Superior temporal gyrus (tissue), 1 donor: ENCODE results near the gene MARCHF2.
A peak's percentile ranks its signal among the peaks of the same experiment; 100 is the strongest.

ENCODE experiments used
- DNase-seq: peaks from one replicate; pipeline ENCODE4 v3.0.0-alpha.2; 2016; ENCODE audit errors: extremely low spot score

MARCHF2 gene

DNA sequence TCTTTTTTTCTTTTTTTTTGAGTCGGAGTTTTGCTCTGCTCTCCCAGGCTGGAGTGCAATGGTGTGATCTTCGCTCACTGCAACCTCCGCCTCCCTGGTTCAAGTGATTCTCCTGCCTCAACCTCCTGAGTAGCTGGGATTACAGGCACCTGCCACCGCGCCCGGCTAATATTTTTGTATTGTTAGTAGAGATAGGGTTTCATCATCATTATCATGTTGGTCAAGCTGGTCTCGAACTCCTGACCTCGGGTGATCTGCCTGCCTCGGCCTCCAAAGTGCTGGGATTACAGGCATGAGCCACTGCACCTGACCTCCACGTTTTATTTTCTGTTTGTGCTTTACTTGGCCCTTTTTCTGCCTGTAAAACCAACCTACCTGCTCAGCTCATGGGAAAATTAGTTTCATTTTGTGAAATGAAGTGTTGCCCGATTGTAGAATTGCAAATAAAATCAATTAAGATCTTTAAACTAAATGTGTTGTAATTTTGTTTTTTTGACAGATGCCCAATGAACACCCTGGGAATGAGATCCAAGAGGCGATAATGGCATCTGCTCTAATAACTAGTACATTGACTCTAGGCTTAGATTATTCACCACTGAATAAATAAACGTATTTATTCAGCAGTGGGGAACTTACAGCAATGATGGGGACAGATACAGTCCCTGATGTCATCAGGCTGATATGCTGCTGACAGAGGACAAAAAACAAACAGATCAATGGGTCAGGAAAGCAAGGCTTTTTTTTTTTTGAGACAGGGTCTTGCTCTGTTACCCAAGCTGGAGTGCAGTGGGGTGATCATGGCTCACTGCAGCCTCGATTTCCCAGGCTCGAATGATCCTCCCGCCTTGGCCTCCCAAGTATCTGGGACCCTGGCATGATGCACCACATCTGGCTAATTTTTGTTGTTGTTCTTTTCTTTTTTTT lies 25.2 kb upstream of the MARCHF2 start:
- no peak for DNase-seq

DNA sequence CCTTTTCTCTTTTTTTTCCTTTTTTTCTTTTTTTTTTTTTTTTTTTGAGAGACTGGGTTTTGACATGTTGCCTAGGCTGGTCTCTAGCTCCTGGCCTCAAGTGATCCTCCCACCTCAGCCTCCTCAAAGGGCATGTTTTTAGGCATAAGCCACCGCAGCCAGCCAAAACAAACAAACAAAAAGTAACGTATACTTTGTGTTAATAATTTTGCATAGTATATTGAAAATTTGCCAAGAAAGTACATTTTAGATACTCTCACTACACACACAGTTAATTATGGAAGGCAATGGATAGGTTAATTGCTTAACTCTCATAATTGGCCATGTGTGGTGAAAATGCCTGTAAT lies 24.5 kb upstream of the MARCHF2 start:
- no peak for DNase-seq

DNA sequence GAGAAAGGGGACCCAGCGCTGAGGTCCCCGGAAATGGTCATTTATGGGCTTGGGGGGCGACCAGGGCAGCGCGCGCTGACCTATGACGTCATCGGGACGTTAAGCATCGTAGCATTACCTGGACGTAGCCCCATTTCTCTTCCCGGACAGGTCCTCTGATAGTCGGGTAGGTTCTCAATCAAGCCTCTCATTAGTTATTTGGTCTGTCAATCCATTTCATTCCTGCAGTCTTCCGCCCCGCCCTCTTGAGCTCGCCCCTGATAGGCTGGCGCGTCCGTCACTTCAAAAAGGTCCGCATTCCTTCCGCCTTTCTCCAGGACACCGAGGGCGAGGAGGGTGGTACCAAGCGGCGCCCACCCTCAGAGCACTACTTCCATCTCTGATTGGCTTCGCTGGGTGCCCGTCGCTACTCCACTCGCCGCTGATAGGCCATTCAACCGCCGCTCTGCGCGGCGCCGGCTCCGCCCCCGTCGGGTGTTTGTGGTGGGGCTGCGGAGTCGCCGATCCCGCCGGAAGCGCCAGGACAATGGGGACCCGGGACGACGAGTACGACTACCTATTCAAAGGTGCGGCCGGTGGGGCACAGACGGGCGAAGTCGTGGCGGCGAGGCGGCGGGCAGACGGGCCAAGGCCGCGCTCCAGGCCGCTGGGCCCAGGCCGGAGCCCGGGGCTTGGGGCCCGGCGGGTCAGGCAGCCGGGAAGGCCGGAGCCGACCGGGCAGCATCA lies 23.1 kb upstream of the MARCHF2 start, which contains the start of gene RAB11B:
Gene RAB11B (plus strand): TSS at position 470 of the 726 bp plus-strand sequence. CDS start 57 bp downstream, at position 527.
- peak; percentile 100 for DNase-seq

DNA sequence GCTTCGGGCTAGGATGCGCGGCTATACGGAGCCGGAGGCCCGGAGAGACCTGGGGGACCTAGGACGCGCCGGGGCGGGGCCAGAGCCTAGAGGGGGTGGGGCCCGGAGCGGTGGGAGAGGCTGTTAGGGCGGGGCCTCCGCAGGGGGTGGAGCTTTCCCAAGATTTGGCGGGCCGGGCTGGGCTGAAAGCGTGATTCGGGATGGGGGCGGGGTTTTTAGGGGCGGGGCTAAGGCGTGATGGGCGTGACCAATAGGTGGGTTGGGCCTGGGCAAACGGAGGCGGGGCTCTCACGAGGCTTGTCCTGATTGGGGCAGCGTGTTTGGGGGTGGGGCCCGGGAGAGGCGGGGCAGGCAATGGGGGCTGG lies 22.5 kb upstream of the MARCHF2 start:
- DNase-seq = peak; percentile 90

DNA sequence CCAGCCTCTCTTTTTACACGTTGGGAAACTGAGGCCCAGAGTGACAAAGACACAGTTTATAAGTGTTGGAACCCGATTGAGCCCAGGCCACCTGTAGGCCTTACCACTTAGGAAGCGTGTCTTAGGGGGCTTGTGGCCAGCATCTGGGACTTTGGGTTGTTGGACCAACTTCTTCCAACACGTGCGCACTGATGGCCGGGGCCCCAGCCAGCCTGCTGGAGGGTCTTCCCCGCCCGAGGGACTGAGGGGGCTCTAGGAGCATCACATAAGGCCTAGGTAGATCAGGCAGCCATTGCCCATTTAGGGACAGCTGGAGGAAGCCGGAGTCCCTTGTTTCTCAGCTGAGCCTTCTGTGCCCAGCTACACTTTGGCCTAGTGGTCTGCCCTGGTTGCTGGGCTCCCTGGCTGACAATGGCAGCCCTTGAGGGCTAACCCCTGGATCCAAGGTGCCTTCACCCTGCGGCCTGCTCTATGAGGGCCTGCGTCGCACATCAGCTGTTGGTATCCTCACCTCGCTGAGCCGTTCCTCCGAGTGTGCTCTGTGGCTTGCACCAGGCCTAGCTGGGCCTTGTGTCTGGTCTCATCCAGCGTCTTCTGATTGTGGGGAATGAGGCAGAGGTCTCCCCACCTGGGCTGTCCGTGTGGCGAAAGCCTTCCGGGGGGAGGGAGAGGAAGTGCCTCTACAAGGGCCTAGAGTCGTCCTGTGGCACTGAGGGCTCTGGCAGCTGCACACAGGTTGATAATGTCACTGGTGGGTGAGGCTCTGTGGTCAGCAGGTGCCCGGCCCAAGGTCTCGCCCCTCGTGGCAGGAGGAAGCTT lies 21.7 kb upstream of the MARCHF2 start:
- no peak for DNase-seq

DNA sequence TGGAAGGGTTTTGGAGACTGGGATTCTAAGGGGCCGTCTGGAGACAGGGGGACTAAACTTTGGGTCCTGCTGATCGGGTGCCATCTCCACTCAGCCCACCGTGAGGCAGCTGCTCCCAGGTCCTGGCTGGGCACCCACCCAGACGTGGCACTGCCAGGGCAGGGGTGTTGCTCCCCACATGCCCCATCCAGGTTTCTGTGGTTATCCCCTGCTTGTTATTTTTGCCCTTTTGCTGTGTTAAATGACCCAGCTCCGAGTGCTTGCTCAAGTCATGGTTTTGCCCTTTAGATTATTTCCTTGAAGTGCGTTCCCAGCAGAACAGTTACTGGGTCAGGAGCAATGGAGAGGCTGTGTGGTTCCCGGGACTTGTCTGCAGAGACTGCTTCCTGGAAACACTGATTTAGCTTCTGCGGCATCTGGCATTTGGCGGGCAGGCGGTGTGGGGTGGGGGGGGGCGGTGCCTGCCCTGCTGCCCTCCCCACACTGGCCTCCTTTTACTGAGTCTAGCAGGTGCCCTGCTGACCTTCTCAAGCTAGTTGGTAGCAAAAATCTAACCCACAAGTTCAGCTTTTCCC lies 21.0 kb upstream of the MARCHF2 start:
- DNase-seq = no peak

DNA sequence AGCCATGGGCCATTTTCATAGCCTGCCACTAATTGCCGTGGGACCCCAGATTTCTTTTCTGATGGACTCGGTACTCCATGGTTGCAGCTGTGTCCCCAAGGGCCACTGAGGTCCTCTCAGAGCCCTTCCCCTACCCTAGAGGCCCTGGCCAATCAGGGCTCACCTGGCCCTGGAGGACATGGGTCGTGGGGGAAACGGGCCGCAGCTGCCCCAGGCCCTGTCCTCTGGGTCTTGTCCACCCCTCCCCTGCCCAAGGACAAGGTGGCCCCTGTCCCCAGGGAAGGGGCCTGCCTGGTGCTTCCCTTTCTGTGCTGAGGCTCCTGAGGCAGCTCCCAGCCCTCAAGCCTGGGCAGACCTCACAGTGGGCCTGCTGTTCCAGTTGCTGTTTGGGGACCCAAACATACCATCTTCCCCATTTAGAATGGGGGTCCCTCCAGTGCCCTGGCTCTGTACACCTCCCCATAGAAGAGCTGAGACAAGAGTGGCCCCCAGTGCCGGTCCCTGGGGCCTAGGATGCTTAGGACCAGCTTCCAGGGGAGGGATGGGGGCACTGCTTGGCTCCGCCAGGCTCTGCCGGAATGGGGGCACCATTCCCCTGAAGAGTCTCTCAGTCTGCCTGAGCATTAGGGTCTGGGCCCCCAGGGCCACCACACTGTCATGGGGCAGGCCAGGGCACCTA lies 19.8 kb upstream of the MARCHF2 start:
- no peak for DNase-seq

DNA sequence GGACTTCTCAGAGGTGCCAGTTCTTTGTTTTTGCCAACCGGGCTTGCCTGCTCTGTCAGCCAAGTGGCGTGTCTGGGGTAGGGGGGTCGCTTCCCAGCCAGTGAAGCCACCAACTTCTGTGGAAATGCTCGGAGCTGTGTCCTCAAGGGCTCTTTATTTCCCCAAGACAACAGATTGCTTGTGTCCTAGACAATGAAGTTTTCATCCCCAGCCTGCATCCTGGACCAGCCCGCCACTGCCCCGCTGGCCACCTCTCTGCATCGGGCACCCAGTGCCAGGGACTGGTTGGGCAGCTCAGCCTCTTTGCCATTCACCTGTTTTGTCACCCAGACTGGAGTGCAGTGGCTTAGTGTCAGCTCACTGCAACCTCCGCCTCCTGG lies 19.2 kb upstream of the MARCHF2 start:
- peak; percentile 93 for DNase-seq

DNA sequence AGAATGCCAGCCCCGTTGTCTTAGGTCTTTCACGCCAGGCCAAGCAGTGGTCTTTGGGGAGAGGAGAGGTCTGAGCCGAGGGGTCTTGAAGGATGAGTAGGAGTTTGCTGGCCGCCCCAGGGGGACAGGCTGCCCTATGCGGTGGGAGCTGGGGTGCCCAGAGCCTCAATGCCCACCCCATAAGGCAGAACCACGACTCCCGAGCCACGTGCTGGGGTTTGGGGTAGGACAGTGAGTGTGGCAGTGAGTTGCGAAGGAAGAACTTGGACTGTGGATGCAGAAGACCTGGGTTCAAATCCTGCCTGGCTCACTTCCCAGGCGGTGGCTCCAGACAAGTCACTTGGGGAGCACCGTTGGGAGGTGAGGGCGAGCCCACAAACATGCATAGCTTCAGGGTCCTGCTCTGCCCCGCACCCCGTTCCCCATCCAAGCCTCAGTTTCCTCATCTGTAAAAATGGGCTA lies 17.5 kb upstream of the MARCHF2 start:
- DNase-seq = no peak

DNA sequence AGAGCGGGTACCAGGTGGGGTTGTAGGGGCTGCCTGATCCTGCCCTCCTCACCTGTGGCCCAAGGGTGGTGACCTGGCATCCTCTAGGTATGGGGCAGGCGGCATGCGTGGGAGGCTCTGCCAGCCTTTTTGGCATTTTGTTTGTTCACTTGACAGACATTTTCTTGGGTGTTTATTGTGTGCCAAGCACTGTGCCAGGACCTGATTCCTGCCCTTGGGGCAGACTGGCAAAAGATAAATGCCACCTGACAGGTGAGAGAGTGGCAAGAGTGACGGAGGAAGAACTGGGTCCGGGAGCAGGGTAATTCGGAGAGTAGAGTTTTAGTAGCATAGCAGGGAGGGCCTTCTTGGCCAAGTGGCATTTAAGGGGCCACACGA lies 16.9 kb upstream of the MARCHF2 start:
- DNase-seq = no peak

DNA sequence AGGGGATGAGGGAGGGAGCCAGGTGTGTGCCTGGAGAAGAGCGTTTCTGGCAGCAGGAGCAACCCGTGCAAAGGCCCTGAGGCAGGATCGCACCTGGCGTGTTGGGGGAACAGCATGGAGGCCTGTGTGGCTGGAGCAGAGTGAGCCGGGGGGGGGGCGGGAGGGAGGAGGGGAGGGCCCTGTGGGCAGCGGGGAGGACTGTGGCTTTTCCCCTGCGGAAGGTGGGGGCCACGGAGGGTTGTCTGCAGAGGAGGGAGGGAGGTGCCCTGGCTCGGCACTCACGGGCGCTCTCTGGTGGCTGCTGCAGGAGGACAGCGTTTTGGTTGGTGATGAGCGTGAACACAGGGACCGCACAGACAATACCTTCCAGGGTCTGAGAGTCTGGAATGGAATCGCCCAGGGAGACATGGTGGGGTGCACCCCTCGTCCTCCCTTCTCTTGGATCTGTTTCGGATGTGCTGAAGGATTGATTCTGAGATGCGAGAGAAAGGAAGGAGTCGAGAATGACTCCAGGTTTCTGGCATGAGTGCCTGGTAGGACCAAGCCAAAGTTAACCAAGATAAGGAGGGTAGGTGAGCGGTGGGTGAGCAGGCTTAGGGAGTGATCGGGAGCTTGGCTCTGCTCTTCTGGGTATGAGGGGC lies 16.4 kb upstream of the MARCHF2 start:
- peak; percentile 76 for DNase-seq

DNA sequence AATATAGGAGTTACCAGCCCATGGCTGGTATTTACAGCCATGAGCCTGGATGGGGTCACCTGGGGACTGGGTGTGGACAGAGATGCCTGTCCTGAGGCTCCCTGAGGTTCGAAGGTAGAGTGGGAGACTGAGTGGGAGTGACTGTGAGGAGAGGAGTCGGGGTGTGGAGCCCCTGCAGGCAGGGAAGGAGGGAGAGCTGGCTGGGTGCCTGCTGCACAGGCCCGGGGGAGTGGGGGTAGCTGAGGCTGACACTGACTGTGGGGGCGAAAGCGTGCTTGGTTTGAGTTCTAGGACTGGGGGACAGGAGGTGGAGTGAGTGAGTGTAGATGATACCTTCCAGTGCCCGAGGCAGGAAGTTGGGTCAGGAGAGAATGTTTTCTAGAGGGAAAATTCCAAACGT lies 15.8 kb upstream of the MARCHF2 start:
- no peak for DNase-seq

DNA sequence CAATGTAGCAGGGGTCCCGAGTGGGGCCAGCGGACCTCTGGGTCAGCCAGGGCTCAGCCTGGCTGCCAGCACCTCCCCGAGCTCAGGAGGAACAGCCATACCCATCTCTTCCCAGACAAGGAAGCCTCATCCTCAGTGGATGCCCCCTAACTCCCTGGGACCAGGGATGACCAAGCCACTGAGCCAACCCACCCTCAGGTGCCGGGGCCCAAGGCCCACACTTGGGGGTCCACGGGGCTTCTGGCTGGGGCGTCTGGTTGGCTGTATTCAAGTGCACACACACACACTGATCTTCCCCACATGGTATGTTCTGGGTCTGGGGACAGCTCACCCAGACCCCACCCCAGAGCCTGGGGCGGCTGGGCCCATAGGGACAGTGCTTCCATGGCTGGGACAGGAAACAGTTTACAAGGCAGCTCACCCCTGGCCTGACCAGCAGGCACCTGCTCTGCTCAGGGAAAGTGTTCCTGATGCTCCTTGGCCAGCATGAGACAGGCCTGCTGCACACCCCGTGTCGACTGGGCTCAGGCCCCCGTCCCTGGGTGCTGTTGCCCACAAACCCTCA lies 15.3 kb upstream of the MARCHF2 start:
- DNase-seq = no peak

DNA sequence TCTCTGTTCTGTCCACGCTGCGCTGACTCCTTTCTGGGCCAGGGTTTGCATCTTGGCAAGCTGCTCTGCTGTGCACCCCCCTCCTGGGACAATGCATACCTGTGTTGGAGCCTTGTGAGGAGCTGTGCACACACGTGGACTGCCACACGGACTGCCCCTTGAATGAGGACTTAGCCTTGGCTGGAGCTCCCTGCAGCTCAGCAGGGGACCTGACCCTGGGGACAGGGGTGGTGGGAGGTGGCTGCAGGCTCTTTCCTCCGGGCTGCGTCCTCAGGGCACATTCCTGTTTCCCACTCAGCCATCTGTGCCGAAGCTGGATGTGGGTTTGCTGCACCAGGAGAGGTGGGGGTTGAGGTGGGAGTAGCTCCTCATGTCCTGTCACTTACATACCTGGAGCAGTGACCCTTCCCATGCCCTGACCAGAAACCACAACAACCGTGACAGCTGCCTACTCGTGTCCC lies 14.8 kb upstream of the MARCHF2 start:
- DNase-seq = no peak

DNA sequence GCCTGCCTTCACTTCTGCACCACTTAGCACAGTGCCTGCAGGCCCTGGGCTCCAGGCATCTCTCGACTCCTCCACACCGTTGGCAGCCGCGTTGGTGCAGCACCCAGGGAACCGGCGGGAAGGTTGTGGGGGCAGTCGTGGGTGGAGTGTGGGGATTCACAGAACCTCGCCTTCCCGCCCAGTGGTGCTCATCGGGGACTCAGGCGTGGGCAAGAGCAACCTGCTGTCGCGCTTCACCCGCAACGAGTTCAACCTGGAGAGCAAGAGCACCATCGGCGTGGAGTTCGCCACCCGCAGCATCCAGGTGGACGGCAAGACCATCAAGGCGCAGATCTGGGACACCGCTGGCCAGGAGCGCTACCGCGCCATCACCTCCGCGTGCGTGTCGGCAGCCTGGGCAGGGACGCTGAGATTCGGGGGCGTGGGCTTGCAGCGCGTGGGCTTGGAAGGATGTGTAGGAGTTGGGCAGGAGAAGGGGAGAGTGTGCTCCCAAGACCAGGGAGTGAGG lies 13.4 kb upstream of the MARCHF2 start:
- no peak for DNase-seq

DNA sequence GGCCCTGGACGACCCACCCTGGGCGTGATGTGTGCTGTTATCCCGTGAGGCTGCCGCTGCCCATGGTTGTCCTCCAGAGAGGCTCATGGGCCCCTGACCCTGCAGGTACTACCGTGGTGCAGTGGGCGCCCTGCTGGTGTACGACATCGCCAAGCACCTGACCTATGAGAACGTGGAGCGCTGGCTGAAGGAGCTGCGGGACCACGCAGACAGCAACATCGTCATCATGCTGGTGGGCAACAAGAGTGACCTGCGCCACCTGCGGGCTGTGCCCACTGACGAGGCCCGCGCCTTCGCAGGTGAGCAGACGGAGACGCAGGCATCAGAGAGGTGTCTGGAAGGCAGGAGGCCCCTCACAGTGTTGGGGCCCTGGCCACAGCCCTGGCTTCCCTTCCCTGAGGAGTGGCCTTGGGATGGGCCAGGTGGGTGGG lies 11.1 kb upstream of the MARCHF2 start:
- no peak for DNase-seq

DNA sequence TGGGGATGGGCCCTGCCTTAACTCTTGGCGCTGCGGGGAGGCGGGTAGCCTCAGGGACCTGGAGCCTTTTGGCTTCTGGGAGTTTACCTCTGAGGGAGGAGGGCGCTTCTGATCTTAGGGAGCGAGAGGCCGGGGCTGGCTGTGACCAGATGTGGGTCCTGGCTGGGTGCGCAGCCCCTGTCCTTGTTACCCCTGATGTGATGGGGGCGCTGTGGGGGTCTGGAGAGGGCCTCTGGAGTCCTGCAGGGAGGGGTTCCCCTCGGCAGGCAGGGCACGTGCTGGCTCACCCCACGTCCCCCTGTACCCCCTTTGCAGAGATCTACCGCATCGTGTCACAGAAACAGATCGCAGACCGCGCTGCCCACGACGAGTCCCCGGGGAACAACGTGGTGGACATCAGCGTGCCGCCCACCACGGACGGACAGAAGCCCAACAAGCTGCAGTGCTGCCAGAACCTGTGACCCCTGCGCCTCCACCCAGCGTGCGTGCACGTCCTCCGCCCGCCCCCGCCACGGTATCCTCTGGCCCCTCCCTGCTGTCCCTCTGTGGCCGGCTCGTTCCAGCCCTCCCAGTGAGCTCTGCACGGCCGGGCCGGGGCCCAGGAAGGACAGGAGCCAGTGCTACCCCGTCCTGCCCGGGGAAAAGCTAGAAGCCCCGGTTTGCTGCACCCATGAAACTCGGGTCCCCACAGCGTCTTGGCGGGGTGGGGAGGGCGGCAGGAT lies 9.8 kb upstream of the MARCHF2 start:
- DNase-seq = no peak

DNA sequence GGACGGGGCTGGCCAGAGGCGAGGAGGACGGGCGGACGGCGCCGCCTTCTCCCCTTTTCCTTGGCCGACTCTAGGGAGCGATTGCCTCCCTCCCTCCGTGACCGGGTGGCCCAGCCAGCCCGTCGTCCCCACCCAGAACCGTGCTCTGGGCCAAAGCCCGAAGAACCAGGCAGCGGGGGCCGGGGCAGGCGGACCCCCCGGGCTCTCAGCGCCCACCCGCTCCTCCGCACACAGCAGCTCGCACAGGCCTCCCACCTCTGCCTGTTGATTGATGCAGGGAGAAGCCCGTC lies 9.3 kb upstream of the MARCHF2 start:
- DNase-seq = no peak

DNA sequence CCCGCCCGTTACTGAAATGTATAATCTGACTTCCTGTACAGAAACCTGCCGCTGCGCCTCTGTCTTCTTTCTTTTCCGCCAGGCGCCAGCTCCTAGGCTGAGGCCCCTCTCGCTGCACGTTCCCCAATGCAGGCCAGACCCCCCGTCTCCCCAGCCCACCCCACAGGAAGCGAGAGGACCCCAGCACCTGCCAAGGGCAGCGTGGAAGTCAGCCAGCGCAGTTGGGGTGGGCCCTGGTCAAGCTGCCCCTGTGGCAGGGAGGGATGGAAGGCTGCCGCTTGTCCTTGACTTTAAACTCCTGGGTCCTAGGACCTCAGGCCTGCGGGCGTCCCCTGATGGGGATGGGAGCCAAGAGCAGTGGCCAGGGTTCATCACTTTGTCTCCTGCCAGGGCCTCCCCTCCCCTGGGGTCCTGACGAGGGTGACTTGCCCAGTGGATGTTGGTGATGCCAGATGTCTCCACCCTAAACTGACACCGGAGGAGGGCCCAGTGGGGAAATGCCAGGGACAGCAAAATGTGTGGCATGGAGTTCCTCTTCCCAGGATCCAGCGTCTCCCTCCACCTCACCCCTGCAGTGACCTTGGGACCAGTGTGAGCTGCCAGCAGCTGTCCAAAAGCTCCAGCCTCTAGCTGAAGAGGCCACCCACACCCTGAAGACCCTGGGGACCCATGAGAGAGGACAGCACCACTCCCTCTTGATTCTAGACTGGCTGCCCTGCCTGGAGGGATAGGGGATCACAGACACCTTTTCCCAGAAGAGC lies 8.5 kb upstream of the MARCHF2 start:
- no peak for DNase-seq
